GM21825 (cell line): ENCODE results near the gene MTARC1.

Experiments used
- ATAC-seq: cut with Tn5 transposase; IDR thresholded peaks from one replicate; pipeline ENCODE4 v1.9.1; 2021; ENCODE audit warnings: mild to moderate bottlenecking, moderate library complexity; ENCODE audit not compliant: unreplicated experiment

MTARC1 gene

GRCh38 chr1:220803401-220804201, 16.9 kb downstream of the MTARC1 start:
- no peak for ATAC-seq

- ATAC-seq = no peak
Measured at GRCh38 chr1:220804202-220804586, 17.5 kb downstream of the MTARC1 start.

- ATAC-seq = no peak
Measured at GRCh38 chr1:220806408-220806807, 19.7 kb downstream of the MTARC1 start.

- no peak for ATAC-seq
Measured at GRCh38 chr1:220807726-220808125, 21.0 kb downstream of the MTARC1 start.

GRCh38 chr1:220808345-220809186, 21.9 kb downstream of the MTARC1 start:
- ATAC-seq = no peak

GRCh38 chr1:220809187-220809550, 22.5 kb downstream of the MTARC1 start:
- no peak for ATAC-seq

- ATAC-seq = no peak
Measured at GRCh38 chr1:220809704-220810103, 23.0 kb downstream of the MTARC1 start.

- ATAC-seq = peak; percentile 79
Measured at GRCh38 chr1:220810179-220810653, 23.5 kb downstream of the MTARC1 start.

GRCh38 chr1:220810963-220811362, 24.2 kb downstream of the MTARC1 start:
- no peak for ATAC-seq

GRCh38 chr1:220811695-220812094, 25.0 kb downstream of the MTARC1 start:
- ATAC-seq = no peak

- ATAC-seq = no peak
Measured at GRCh38 chr1:220812308-220812707, 25.6 kb downstream of the MTARC1 start.

- no peak for ATAC-seq
Measured at GRCh38 chr1:220813013-220813412, 26.3 kb downstream of the MTARC1 start.

GRCh38 chr1:220815409-220815808, 28.7 kb downstream of the MTARC1 start:
- ATAC-seq = no peak

GRCh38 chr1:220817907-220818306, 31.2 kb downstream of the MTARC1 start:
- no peak for ATAC-seq

- ATAC-seq = no peak
Measured at GRCh38 chr1:220818421-220819173, 31.9 kb downstream of the MTARC1 start.

GRCh38 chr1:220819467-220820026, 32.8 kb downstream of the MTARC1 start:
- ATAC-seq = no peak

- no peak for ATAC-seq
Measured at GRCh38 chr1:220824031-220824989, 37.6 kb downstream of the MTARC1 start.

GRCh38 chr1:220825819-220826551, 39.3 kb downstream of the MTARC1 start:
- no peak for ATAC-seq

GRCh38 chr1:220826729-220827128, 40.0 kb downstream of the MTARC1 start:
- no peak for ATAC-seq
